ENCODE data around the gene ZCCHC24. TPM values are rescaled to one million over a fixed set of nuclear protein-coding genes. Genes with fewer than 3 reads are reported as not detected.

Gene ZCCHC24
- total and polyA plus RNA-seq, 8 donors, result 9.7 to 60.3 (median 34.3) TPM

- no peaks in the 10 kb centered on the region for H3K4me1 ChIP-seq
- peak overlapping the region in 1 of 5 donors; percentile 6 for H3K27ac ChIP-seq
- no peaks in the 10 kb centered on the region for H3K9me3 ChIP-seq
- H3K36me3 ChIP-seq, result no peaks in the 10 kb centered on the region
- no peak overlapping the region for H3K4me3 ChIP-seq
- H3K27me3 ChIP-seq, result no peaks in the 10 kb centered on the region
- intact Hi-C loops (cut with DNase I; ENCODE audit: low total_unique reads), result no loop called here
- WGBS, 5 donors, result 43 to 62% (median 51%) methylated on average over 5 of the region's 5 CpGs
- DNase-seq, result no peak
- TF ChIP-seq POLR2A (IDR thresholded peaks at IDR 0.05) (no peak), POLR2AphosphoS5 (IDR thresholded peaks at IDR 0.05) (no peak), EP300 (IDR thresholded peaks at IDR 0.05) (no peak)
- TF ChIP-seq, protein P1, sequence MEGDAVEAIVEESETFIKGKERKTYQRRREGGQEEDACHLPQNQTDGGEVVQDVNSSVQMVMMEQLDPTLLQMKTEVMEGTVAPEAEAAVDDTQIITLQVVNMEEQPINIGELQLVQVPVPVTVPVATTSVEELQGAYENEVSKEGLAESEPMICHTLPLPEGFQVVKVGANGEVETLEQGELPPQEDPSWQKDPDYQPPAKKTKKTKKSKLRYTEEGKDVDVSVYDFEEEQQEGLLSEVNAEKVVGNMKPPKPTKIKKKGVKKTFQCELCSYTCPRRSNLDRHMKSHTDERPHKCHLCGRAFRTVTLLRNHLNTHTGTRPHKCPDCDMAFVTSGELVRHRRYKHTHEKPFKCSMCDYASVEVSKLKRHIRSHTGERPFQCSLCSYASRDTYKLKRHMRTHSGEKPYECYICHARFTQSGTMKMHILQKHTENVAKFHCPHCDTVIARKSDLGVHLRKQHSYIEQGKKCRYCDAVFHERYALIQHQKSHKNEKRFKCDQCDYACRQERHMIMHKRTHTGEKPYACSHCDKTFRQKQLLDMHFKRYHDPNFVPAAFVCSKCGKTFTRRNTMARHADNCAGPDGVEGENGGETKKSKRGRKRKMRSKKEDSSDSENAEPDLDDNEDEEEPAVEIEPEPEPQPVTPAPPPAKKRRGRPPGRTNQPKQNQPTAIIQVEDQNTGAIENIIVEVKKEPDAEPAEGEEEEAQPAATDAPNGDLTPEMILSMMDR (IDR thresholded peaks at IDR 0.05), result no peak
Measured at GRCh38 chr10:79404690-79405131, 40.7 kb downstream of the ZCCHC24 start.

- TF ChIP-seq EP300 (IDR thresholded peaks at IDR 0.05) (no peak), POLR2AphosphoS5 (IDR thresholded peaks at IDR 0.05) (peak in 1 of 3 donors; percentile 31)
- Histone ChIP-seq H3K27ac (peak overlapping the region in 1 of 5 donors; percentile 66), H3K4me3 (peak overlapping the region in 1 of 4 donors; percentile 14), H3K4me1 (no peaks in the 10 kb centered on the region), H3K9me3 (no peaks in the 10 kb centered on the region), H3K36me3 (no peaks in the 10 kb centered on the region), H3K27me3 (no peaks in the 10 kb centered on the region)
- DNase-seq, result peak; percentile 57 to 88
- intact Hi-C loops (cut with DNase I; ENCODE audit: low total_unique reads), result no loop called here
- WGBS, 5 donors, result 9 to 26% (median 17%) methylated on average over 6 to 7 of the region's 7 CpGs
Measured at GRCh38 chr10:79404231-79404609, 41.2 kb downstream of the ZCCHC24 start.

DNA sequence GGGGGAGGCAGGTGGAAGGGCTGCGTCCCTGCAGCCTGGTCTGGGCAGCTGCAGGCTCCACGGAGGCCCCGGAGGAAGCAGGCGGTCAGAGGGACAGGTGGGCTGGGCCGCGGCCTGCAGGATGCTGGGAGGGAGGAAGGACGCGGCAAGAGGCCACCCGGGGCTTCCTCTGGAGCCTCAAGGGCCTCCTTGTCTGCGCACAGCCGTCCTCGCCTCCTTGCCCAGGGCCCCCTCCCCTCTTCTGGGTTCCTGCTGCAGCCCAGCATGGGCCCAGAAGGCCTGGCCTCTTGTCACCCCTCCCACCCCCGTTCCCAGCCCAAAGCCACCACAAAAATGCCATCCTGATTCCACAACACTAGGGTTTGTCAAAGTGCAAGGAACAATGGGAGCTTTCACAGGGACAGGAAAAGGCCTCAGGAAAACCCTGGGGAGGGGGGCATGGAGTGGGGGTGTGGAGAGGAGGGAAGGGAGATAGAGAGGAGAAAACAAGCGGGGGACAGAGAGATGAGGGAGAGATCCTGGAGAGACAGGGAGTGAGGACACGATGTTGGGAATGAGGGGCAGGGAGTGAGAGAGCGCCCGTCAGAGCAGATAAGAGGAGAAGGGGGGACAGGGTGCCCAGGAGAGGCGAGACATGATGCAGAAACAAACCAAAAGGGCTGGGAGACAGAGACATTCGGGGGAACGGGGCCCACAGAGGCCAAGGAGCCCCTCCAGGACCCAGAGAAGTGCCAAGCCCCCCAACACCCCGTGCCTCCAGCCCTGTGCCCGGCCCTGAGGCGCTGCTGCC lies 41.8 kb downstream of the ZCCHC24 start:
- intact Hi-C loops (cut with DNase I; ENCODE audit: low total_unique reads), result no loop called here
- no peak for TF ChIP-seq EP300 (IDR thresholded peaks at IDR 0.05)
- 24 to 36% (median 31%) methylated on average over 15 to 23 of the region's 23 CpGs for WGBS, 5 donors
- Histone ChIP-seq H3K9me3 (no peaks in the 10 kb centered on the region), H3K36me3 (no peaks in the 10 kb centered on the region), H3K27me3 (no peaks in the 10 kb centered on the region), H3K4me1 (no peaks in the 10 kb centered on the region), H3K27ac (peak overlapping the region in 1 of 5 donors; percentile 66), H3K4me3 (peak overlapping the region in 1 of 4 donors; percentile 14)
- peak in 1 of 2 donors; percentile 74 for DNase-seq

- Histone ChIP-seq H3K4me3 (peak overlapping the region in 1 of 4 donors; percentile 14), H3K9me3 (no peaks in the 10 kb centered on the region), H3K36me3 (peaks cover 0 to 4% (median under 1%) of the 10 kb centered on the region in 4 donors), H3K27ac (no peak overlapping the region), H3K27me3 (no peaks in the 10 kb centered on the region), H3K4me1 (no peaks in the 10 kb centered on the region)
- DNase-seq, result peak in 1 of 2 donors; percentile 44
- TF ChIP-seq POLR2AphosphoS5 (IDR thresholded peaks at IDR 0.05) (no peak), POLR2A (IDR thresholded peaks at IDR 0.05) (no peak), EP300 (IDR thresholded peaks at IDR 0.05) (no peak)
- TF ChIP-seq, protein P1 (IDR thresholded peaks at IDR 0.05), result no peak
- intact Hi-C loops (cut with DNase I; ENCODE audit: low total_unique reads), result no loop called here
- 18 to 45% (median 39%) methylated on average over 5 to 8 of the region's 8 CpGs for WGBS, 5 donors
Measured at GRCh38 chr10:79402951-79403350, 42.5 kb downstream of the ZCCHC24 start.

DNA sequence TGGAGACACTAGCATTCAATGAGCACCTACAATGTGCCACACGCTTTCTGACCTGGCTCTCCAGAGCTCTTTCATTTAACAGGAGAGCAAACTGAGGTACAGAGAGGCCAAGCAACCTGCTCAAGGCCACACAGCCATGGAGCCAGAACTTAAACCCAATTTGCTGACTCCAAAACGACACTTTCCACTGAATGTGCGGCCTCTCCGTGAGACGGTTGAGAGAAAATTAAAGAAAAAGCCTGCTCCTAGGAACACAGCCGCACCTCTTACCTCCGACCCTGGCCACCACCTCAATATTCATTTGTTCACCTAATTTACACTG lies 42.8 kb downstream of the ZCCHC24 start:
- no peaks in the 10 kb centered on the region for H3K9me3 ChIP-seq
- intact Hi-C loops (cut with DNase I; ENCODE audit: low total_unique reads), result no loop called here
- no peaks in the 10 kb centered on the region for H3K27me3 ChIP-seq
- H3K36me3 ChIP-seq, result peaks cover 0 to 6% (median 2%) of the 10 kb centered on the region in 4 donors
- H3K4me1 ChIP-seq, result no peaks in the 10 kb centered on the region
- no peak for DNase-seq
- no peak overlapping the region for H3K4me3 ChIP-seq
- TF ChIP-seq POLR2A (IDR thresholded peaks at IDR 0.05), result no peak
- no peak for TF ChIP-seq EP300 (IDR thresholded peaks at IDR 0.05)
- TF ChIP-seq POLR2AphosphoS5 (IDR thresholded peaks at IDR 0.05), result no peak
- TF ChIP-seq, protein P1 (IDR thresholded peaks at IDR 0.05), result no peak
- 92 to 96% (median 95%) methylated on average over 7 of the region's 7 CpGs for WGBS, 5 donors
- no peak overlapping the region for H3K27ac ChIP-seq

Measured in stomach (tissue), 9 donors.